ENCODE measurements around the gene FARSB.

- TF ChIP-seq EZH2 (IDR thresholded peaks at IDR 0.05; ENCODE audit: low read depth), result no peak
- TF ChIP-seq, protein P1, sequence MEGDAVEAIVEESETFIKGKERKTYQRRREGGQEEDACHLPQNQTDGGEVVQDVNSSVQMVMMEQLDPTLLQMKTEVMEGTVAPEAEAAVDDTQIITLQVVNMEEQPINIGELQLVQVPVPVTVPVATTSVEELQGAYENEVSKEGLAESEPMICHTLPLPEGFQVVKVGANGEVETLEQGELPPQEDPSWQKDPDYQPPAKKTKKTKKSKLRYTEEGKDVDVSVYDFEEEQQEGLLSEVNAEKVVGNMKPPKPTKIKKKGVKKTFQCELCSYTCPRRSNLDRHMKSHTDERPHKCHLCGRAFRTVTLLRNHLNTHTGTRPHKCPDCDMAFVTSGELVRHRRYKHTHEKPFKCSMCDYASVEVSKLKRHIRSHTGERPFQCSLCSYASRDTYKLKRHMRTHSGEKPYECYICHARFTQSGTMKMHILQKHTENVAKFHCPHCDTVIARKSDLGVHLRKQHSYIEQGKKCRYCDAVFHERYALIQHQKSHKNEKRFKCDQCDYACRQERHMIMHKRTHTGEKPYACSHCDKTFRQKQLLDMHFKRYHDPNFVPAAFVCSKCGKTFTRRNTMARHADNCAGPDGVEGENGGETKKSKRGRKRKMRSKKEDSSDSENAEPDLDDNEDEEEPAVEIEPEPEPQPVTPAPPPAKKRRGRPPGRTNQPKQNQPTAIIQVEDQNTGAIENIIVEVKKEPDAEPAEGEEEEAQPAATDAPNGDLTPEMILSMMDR (conservative IDR thresholded peaks at IDR 0.05), result no peak
Measured at GRCh38 chr2:222594679-222595078, 61.2 kb downstream of the FARSB start.
